ENCODE measurements around the gene ELL2. TPM values are rescaled to one million over a fixed set of nuclear protein-coding genes. Genes with fewer than 3 reads are reported as not detected.
"Not testable (repeated sequence)": the region's sequence is repeated elsewhere in the genome, so short reads cannot be mapped to it uniquely, and the experiment has no call there.

Gene ELL2
- total RNA-seq, 1 donor from 2014 or later: 14.2 TPM

GRCh38 chr5:95930141-95930930 is 31.3 kb downstream of the ELL2 start:
- Histone ChIP-seq H3K27ac (no peak overlapping the region), H3K27me3 (no peaks in the 10 kb centered on the region), H3K9ac (no peak overlapping the region), H4K20me1 (ENCODE audit: low read depth) (no peaks in the 10 kb centered on the region), H3K9me3 (ENCODE audit: low read depth) (no peaks in the 10 kb centered on the region), H3K79me2 (ENCODE audit: low read depth) (no peaks in the 10 kb centered on the region), H3F3A (ENCODE audit: low read depth) (peaks cover 3% of the 10 kb centered on the region), H3K4me3 (no peak overlapping the region), H2AFZ (replicated peaks) (no peak overlapping the region), H3K4me2 (no peak overlapping the region), H3K4me1 (peaks cover 18% of the 10 kb centered on the region), H3K36me3 (no peaks in the 10 kb centered on the region)
- Mint-ChIP-seq H3K27ac (no peak overlapping the region), H3K9me3 (no peaks in the 10 kb centered on the region), H3K4me3 (no peak overlapping the region), H3K27me3 (ENCODE audit: insufficient read depth, low read depth) (peaks cover 3% of the 10 kb centered on the region), H3K36me3 (no peaks in the 10 kb centered on the region), H3K4me1 (peaks cover 7% of the 10 kb centered on the region)
- TF ChIP-seq, protein P1, sequence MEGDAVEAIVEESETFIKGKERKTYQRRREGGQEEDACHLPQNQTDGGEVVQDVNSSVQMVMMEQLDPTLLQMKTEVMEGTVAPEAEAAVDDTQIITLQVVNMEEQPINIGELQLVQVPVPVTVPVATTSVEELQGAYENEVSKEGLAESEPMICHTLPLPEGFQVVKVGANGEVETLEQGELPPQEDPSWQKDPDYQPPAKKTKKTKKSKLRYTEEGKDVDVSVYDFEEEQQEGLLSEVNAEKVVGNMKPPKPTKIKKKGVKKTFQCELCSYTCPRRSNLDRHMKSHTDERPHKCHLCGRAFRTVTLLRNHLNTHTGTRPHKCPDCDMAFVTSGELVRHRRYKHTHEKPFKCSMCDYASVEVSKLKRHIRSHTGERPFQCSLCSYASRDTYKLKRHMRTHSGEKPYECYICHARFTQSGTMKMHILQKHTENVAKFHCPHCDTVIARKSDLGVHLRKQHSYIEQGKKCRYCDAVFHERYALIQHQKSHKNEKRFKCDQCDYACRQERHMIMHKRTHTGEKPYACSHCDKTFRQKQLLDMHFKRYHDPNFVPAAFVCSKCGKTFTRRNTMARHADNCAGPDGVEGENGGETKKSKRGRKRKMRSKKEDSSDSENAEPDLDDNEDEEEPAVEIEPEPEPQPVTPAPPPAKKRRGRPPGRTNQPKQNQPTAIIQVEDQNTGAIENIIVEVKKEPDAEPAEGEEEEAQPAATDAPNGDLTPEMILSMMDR (IDR thresholded peaks at IDR 0.05): no peak
- no peak for TF ChIP-seq EZH2phosphoT487 (IDR thresholded peaks at IDR 0.05)
- no peak for DNase-seq (ENCODE audit: low spot score)

GRCh38 chr5:95928724-95929253 is 32.9 kb downstream of the ELL2 start:
- H3K4me3 Mint-ChIP-seq: no peak overlapping the region
- no peak for DNase-seq (ENCODE audit: low spot score)
- Histone ChIP-seq H2AFZ (replicated peaks) (no peak overlapping the region), H3K4me3 (no peak overlapping the region), H3K27me3 (no peaks in the 10 kb centered on the region), H3K9me3 (ENCODE audit: low read depth) (no peaks in the 10 kb centered on the region), H3K4me1 (peaks cover 9% of the 10 kb centered on the region), H3K4me2 (no peak overlapping the region), H4K20me1 (ENCODE audit: low read depth) (no peaks in the 10 kb centered on the region), H3K79me2 (ENCODE audit: low read depth) (no peaks in the 10 kb centered on the region), H3K36me3 (no peaks in the 10 kb centered on the region), H3K9ac (no peak overlapping the region), H3F3A (ENCODE audit: low read depth) (peaks cover 3% of the 10 kb centered on the region), H3K27ac (no peak overlapping the region)
- H3K27ac Mint-ChIP-seq: no peak overlapping the region
- no peaks in the 10 kb centered on the region for H3K36me3 Mint-ChIP-seq
- H3K9me3 Mint-ChIP-seq: no peaks in the 10 kb centered on the region
- H3K27me3 Mint-ChIP-seq (ENCODE audit: insufficient read depth, low read depth): peaks cover 3% of the 10 kb centered on the region
- H3K4me1 Mint-ChIP-seq: peaks cover 12% of the 10 kb centered on the region
- TF ChIP-seq EZH2 (IDR thresholded peaks at IDR 0.05) (no peak), EZH2phosphoT487 (IDR thresholded peaks at IDR 0.05) (no peak)
- TF ChIP-seq, protein P1 (IDR thresholded peaks at IDR 0.05): no peak

GRCh38 chr5:95927927-95928723 is 33.5 kb downstream of the ELL2 start:
- H3K9me3 ChIP-seq (ENCODE audit: low read depth): no peaks in the 10 kb centered on the region
- TF ChIP-seq EZH2phosphoT487 (IDR thresholded peaks at IDR 0.05): no peak
- TF ChIP-seq, protein P1 (IDR thresholded peaks at IDR 0.05): no peak
- TF ChIP-seq EZH2 (IDR thresholded peaks at IDR 0.05): no peak
- H3K27ac ChIP-seq: peak overlapping the region; percentile 63
- H3K9me3 Mint-ChIP-seq: no peaks in the 10 kb centered on the region
- no peak overlapping the region for H3K9ac ChIP-seq
- peaks cover 7% of the 10 kb centered on the region for H3K27me3 Mint-ChIP-seq (ENCODE audit: insufficient read depth, low read depth)
- H4K20me1 ChIP-seq (ENCODE audit: low read depth): no peaks in the 10 kb centered on the region
- no peaks in the 10 kb centered on the region for H3K79me2 ChIP-seq (ENCODE audit: low read depth)
- H3K4me1 Mint-ChIP-seq: peaks cover 12% of the 10 kb centered on the region
- no peak overlapping the region for H3K4me3 Mint-ChIP-seq
- no peak overlapping the region for H3K4me2 ChIP-seq
- H3K27ac Mint-ChIP-seq: no peak overlapping the region
- no peak for DNase-seq (ENCODE audit: low spot score)
- H3K27me3 ChIP-seq: no peaks in the 10 kb centered on the region
- H3F3A ChIP-seq (ENCODE audit: low read depth): peaks cover 3% of the 10 kb centered on the region
- peaks cover 3% of the 10 kb centered on the region for H3K4me1 ChIP-seq
- H3K36me3 Mint-ChIP-seq: peaks cover 2% of the 10 kb centered on the region
- H2AFZ ChIP-seq (replicated peaks): no peak overlapping the region
- H3K36me3 ChIP-seq: no peaks in the 10 kb centered on the region
- H3K4me3 ChIP-seq: no peak overlapping the region

- H3K27ac ChIP-seq; H2AFZ ChIP-seq (replicated peaks); H3K9me3 Mint-ChIP-seq; H3K36me3 Mint-ChIP-seq; DNase-seq (ENCODE audit: low spot score); H4K20me1 ChIP-seq (ENCODE audit: low read depth); H3K4me2 ChIP-seq; H3K4me3 ChIP-seq; H3F3A ChIP-seq (ENCODE audit: low read depth); H3K27me3 ChIP-seq; H3K36me3 ChIP-seq; H3K9me3 ChIP-seq (ENCODE audit: low read depth); H3K4me3 Mint-ChIP-seq; H3K9ac ChIP-seq; H3K79me2 ChIP-seq (ENCODE audit: low read depth); H3K27me3 Mint-ChIP-seq (ENCODE audit: insufficient read depth, low read depth); H3K4me1 ChIP-seq; H3K27ac Mint-ChIP-seq: not testable (repeated sequence)
- peaks cover 12% of the 10 kb centered on the region for H3K4me1 Mint-ChIP-seq
Measured at GRCh38 chr5:95927300-95927699, 34.4 kb downstream of the ELL2 start.

Data from neural progenitor cell (in vitro differentiated cells).